ENCODE data around the gene NCKAP5. TPM values are rescaled to one million over a fixed set of nuclear protein-coding genes. Genes with fewer than 3 reads are reported as not detected.

NCKAP5 gene
- total RNA-seq, 1 donor from 2014 or later: 0.26 TPM

GRCh38 chr2:133045787-133046186 lies 522.5 kb downstream of the NCKAP5 start:
- H3K27me3 ChIP-seq (ENCODE audit: control insufficient read depth, insufficient read depth, low read length): no peaks in the 10 kb centered on the region
- DNase-seq (ENCODE audit: low read depth): peak; percentile 40

GRCh38 chr2:133044556-133044955 lies 523.7 kb downstream of the NCKAP5 start:
- DNase-seq (ENCODE audit: low read depth) (peak; percentile 31), FAIRE-seq (no peak)
- no peak for TF ChIP-seq CTCF (IDR thresholded peaks at IDR 0.05; ENCODE audit: insufficient read depth, low read length, severe bottlenecking)
- H3K36me3 ChIP-seq (ENCODE audit: control insufficient read depth, insufficient read depth, low read length): no peaks in the 10 kb centered on the region
- no peaks in the 10 kb centered on the region for H3K27me3 ChIP-seq (ENCODE audit: control insufficient read depth, insufficient read depth, low read length)
- H3K4me3 ChIP-seq (ENCODE audit: low read depth, low read length): no peak overlapping the region

More at GRCh38 chr2:133045787-133046186, 522.5 kb downstream of the NCKAP5 start:
- Histone ChIP-seq H3K4me3 (ENCODE audit: low read depth, low read length) (no peak overlapping the region), H3K36me3 (ENCODE audit: control insufficient read depth, insufficient read depth, low read length) (no peaks in the 10 kb centered on the region)
- no peak for TF ChIP-seq CTCF (IDR thresholded peaks at IDR 0.05; ENCODE audit: insufficient read depth, low read length, severe bottlenecking)
- no peak for FAIRE-seq

DNA sequence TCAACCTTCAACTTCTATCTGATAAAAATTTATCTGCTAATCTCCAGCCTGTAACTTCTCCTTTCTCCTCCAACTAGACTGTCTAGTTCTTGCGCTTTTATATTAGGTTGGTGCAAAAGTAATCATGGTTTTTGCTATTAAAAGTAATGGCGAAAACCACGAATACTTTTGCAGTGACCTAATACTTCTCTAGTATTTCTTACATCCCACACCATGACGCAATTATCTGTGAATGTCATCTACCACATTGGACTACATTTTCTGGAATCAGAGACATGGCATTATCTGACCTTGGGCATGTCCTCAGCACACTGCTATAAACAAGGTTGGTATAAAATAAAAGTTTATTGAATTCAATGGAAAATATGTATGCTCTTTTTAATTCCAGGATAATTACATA lies 528.1 kb downstream of the NCKAP5 start:
- TF ChIP-seq CTCF (IDR thresholded peaks at IDR 0.05; ENCODE audit: insufficient read depth, low read length, severe bottlenecking): no peak
- peak; percentile 3 for DNase-seq (ENCODE audit: low read depth)
- H3K36me3 ChIP-seq (ENCODE audit: control insufficient read depth, insufficient read depth, low read length): no peaks in the 10 kb centered on the region
- H3K4me3 ChIP-seq (ENCODE audit: low read depth, low read length): no peak overlapping the region
- FAIRE-seq: no peak
- H3K27me3 ChIP-seq (ENCODE audit: control insufficient read depth, insufficient read depth, low read length): no peaks in the 10 kb centered on the region

DNA sequence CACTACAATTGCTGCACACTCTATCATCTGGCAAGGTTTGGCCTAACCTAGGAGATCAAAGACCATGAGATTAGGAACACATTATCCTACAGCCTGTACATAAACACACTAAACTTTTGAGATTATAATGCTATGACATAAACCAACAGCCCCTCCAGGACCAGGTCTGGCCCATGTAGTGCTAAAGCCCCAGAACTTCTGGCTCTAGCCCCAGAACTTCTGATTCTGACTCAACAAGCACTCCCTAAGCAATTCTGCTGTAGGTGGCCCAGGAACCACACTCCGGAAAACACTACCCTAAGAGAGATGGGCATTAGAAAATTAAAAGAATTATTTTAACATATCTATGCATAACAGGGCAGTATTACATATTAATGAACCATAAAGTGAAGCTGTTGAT lies 528.7 kb downstream of the NCKAP5 start:
- no peak for FAIRE-seq
- no peaks in the 10 kb centered on the region for H3K36me3 ChIP-seq (ENCODE audit: control insufficient read depth, insufficient read depth, low read length)
- TF ChIP-seq CTCF (IDR thresholded peaks at IDR 0.05; ENCODE audit: insufficient read depth, low read length, severe bottlenecking): no peak

GRCh38 chr2:133026536-133027177 lies 541.6 kb downstream of the NCKAP5 start:
- no peak for TF ChIP-seq CTCF (IDR thresholded peaks at IDR 0.05; ENCODE audit: insufficient read depth, low read length, severe bottlenecking)
- FAIRE-seq (no peak), DNase-seq (ENCODE audit: low read depth) (peak; percentile 13)
- no peaks in the 10 kb centered on the region for H3K27me3 ChIP-seq (ENCODE audit: control insufficient read depth, insufficient read depth, low read length)
- H3K36me3 ChIP-seq (ENCODE audit: control insufficient read depth, insufficient read depth, low read length): no peaks in the 10 kb centered on the region
- H3K4me3 ChIP-seq (ENCODE audit: low read depth, low read length): no peak overlapping the region

More for the DNA sequence above, 528.7 kb downstream of the NCKAP5 start:
- no peak overlapping the region for H3K4me3 ChIP-seq (ENCODE audit: low read depth, low read length)
- H3K27me3 ChIP-seq (ENCODE audit: control insufficient read depth, insufficient read depth, low read length): no peaks in the 10 kb centered on the region
- no peak for DNase-seq (ENCODE audit: low read depth)

DNA sequence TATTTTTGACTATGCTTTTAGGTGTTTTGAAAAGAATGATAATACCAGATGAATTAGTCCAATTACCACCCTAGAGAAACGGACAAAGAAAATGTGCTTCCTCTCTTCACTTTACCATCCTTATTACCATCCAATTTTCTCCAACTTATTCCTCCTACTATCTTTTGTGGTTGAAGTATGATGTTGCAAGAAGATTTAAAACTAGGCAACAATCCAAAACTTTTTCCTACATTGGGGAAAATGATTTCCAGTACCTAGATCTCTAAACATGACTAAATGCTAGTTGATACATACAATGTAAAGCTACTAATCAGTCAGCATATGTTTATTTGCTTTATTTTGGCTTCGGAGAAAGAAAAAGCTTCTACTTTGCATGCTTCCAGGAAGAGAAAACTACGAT lies 543.3 kb downstream of the NCKAP5 start:
- no peak overlapping the region for H3K4me3 ChIP-seq (ENCODE audit: low read depth, low read length)
- no peak for FAIRE-seq
- no peaks in the 10 kb centered on the region for H3K27me3 ChIP-seq (ENCODE audit: control insufficient read depth, insufficient read depth, low read length)
- DNase-seq (ENCODE audit: low read depth): no peak
- no peak for TF ChIP-seq CTCF (IDR thresholded peaks at IDR 0.05; ENCODE audit: insufficient read depth, low read length, severe bottlenecking)
- H3K36me3 ChIP-seq (ENCODE audit: control insufficient read depth, insufficient read depth, low read length): no peaks in the 10 kb centered on the region

Measured in bronchial epithelial cell (primary cell).